Peyer's patch (tissue), 4 donors: ENCODE data around the gene UMOD. TPM values are rescaled to one million over a fixed set of nuclear protein-coding genes. Genes with fewer than 3 reads are reported as not detected.

Source experiments
- DNase-seq, 3 donors: peaks; one replicate each; pipeline ENCODE4 v3.0.0-alpha.2; 2017 to 2019
- H3K27ac ChIP-seq, 4 donors: fragments of 200-600 bp; sonication (generic); one replicate each; pipeline ENCODE4 v1.5.1; 2016 to 2019
- H3K27me3 ChIP-seq, 2 donors: fragments of 200-600 bp; sonication (generic); one replicate each; pipeline ENCODE4 v1.5.1; 2019
- H3K36me3 ChIP-seq, 3 donors: fragments of 200-600 bp; sonication (generic); one replicate each; pipeline ENCODE4 v1.5.1; 2016 to 2019
- H3K4me1 ChIP-seq, 4 donors: fragments of 200-600 bp; sonication (generic); one replicate each; pipeline ENCODE4 v1.5.1; 2016 to 2019
- H3K4me3 ChIP-seq, 4 donors: fragments of 200-600 bp; sonication (generic); 1 replicate in 3 of 4; 2 replicates in 1 of 4; pipeline ENCODE4 v1.5.1; 2016 to 2019; ENCODE audit warnings: mild to moderate bottlenecking in 1 of 4
- H3K9me3 ChIP-seq, 4 donors: fragments of 200-600 bp; sonication (generic); one replicate each; pipeline ENCODE4 v1.5.1; 2016 to 2019; ENCODE audit warnings: mild to moderate bottlenecking in 1 of 4
- POLR2A ChIP-seq, 2 donors: fragments of 450-650 bp; IDR thresholded peaks; one replicate each; pipeline ENCODE4 v1.5.1; 2017; ENCODE audit warnings: antibody characterized with exemption in 2 of 2, mild to moderate bottlenecking in 2 of 2, moderate library complexity in 2 of 2
- total RNA-seq, 4 donors: library from RNA; depleted of rRNA; stranded (reverse); fragments of >200 nt; gene quantifications; one replicate each; pipeline ENCODE4 v1.1.0, GENCODE V29; 2016
- TF ChIP-seq, protein P1 (sequence below), 6 experiments: fragments of 450-650 bp in 4 of 6; fragments of 200-600 bp in 2 of 6; sonication (generic) in 1 of 6; IDR thresholded peaks; one replicate each; pipeline ENCODE4 v1.5.1; 2017 to 2019; ENCODE audit warnings: antibody characterized with exemption in 6 of 6, mild to moderate bottlenecking in 3 of 6, moderate library complexity in 1 of 6

The UMOD gene
- total RNA-seq, 4 donors from 2014 or later: not detected

DNA sequence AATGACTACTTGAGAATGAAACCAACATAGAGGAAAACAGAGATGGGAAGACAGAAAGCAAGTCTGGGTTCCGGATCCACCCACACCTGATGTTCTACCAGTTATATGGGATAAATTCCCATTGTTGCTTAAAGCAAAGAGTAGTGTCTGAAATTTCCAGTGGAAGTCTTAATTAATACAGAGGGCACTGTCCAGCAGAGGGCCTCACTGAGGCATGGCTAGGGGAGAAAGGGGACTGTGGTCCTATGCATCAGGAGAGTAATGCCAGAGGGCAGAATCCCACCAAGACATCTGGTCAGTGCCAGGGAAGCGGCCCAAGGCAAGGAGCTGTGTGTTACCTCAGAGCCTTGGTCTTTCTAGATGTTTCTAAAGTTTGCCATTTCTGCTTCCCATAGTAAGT lies 7.5 kb upstream of the UMOD start:
- H3K4me3 ChIP-seq: no peak overlapping the region
- TF ChIP-seq, protein P1, sequence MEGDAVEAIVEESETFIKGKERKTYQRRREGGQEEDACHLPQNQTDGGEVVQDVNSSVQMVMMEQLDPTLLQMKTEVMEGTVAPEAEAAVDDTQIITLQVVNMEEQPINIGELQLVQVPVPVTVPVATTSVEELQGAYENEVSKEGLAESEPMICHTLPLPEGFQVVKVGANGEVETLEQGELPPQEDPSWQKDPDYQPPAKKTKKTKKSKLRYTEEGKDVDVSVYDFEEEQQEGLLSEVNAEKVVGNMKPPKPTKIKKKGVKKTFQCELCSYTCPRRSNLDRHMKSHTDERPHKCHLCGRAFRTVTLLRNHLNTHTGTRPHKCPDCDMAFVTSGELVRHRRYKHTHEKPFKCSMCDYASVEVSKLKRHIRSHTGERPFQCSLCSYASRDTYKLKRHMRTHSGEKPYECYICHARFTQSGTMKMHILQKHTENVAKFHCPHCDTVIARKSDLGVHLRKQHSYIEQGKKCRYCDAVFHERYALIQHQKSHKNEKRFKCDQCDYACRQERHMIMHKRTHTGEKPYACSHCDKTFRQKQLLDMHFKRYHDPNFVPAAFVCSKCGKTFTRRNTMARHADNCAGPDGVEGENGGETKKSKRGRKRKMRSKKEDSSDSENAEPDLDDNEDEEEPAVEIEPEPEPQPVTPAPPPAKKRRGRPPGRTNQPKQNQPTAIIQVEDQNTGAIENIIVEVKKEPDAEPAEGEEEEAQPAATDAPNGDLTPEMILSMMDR (IDR thresholded peaks at IDR 0.05): no peak
- no peak for TF ChIP-seq POLR2A (IDR thresholded peaks at IDR 0.05)
- no peaks in the 10 kb centered on the region for H3K4me1 ChIP-seq
- no peaks in the 10 kb centered on the region for H3K36me3 ChIP-seq
- DNase-seq: no peak
- H3K27me3 ChIP-seq: no peaks in the 10 kb centered on the region
- H3K9me3 ChIP-seq: no peaks in the 10 kb centered on the region
- no peak overlapping the region for H3K27ac ChIP-seq

DNA sequence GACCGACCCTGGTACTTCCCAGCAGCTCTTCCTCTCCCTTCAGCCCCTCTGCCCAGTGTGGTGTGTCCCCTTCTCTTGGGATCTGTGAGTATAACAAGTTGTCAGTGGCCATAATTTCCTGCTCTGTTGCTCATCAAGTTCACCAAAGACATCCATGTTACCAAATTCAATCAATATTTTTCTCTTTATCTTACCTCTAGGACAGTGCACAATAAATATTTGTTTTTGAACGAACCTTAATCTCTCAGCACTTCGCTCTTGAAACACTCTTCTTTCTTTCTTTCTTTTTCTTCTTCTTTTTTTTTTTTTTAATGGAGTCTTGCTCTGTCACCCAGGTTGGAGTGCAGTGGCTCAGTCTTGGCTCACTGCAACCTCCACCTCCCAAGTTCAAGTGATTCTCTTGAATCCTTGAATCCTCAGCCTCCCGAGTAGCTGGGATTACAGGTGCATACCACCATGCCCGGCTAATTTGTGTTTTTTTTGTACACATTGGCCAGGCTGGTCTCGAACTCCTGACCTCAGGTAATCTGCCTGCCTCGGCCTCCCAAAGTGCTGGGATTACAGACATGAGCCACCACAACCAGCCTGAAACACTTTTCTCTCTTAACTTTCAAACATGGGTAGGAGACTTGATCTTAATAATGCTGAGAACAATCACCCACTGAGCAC lies 2.7 kb upstream of the UMOD start:
- no peaks in the 10 kb centered on the region for H3K9me3 ChIP-seq
- H3K27me3 ChIP-seq: no peaks in the 10 kb centered on the region
- H3K27ac ChIP-seq: no peak overlapping the region
- no peak for DNase-seq
- TF ChIP-seq, protein P1 (IDR thresholded peaks at IDR 0.05): no peak
- H3K4me1 ChIP-seq: no peaks in the 10 kb centered on the region
- H3K4me3 ChIP-seq: no peak overlapping the region
- no peaks in the 10 kb centered on the region for H3K36me3 ChIP-seq

- Histone ChIP-seq H3K4me3 (no peak overlapping the region), H3K27ac (no peak overlapping the region), H3K4me1 (no peaks in the 10 kb centered on the region), H3K36me3 (no peaks in the 10 kb centered on the region), H3K27me3 (no peaks in the 10 kb centered on the region), H3K9me3 (no peaks in the 10 kb centered on the region)
- TF ChIP-seq, protein P1 (IDR thresholded peaks at IDR 0.05): no peak
- no peak for TF ChIP-seq POLR2A (IDR thresholded peaks at IDR 0.05)
- DNase-seq: no peak
Observed at GRCh38 chr16:20353379-20353778, 864 bp upstream of the UMOD start.

GRCh38 chr16:20349615-20350014 lies 2.9 kb downstream of the UMOD start:
- Histone ChIP-seq H3K4me3 (no peak overlapping the region), H3K36me3 (no peaks in the 10 kb centered on the region), H3K9me3 (no peaks in the 10 kb centered on the region), H3K27me3 (no peaks in the 10 kb centered on the region), H3K4me1 (no peaks in the 10 kb centered on the region), H3K27ac (no peak overlapping the region)
- no peak for TF ChIP-seq POLR2A (IDR thresholded peaks at IDR 0.05)
- TF ChIP-seq, protein P1 (IDR thresholded peaks at IDR 0.05): no peak
- no peak for DNase-seq

- H3K27me3 ChIP-seq: no peaks in the 10 kb centered on the region
- TF ChIP-seq, protein P1 (IDR thresholded peaks at IDR 0.05): no peak
- TF ChIP-seq POLR2A (IDR thresholded peaks at IDR 0.05): no peak
- H3K9me3 ChIP-seq: no peaks in the 10 kb centered on the region
- peak overlapping the region in 1 of 4 donors; percentile 8 for H3K4me3 ChIP-seq
- H3K36me3 ChIP-seq: no peaks in the 10 kb centered on the region
- H3K27ac ChIP-seq: no peak overlapping the region
- no peaks in the 10 kb centered on the region for H3K4me1 ChIP-seq
- DNase-seq: no peak
Observed at GRCh38 chr16:20348365-20349185, 3.9 kb downstream of the UMOD start.
